ENCODE measurements around the gene G2E3.
"Not testable (repeated sequence)": the region's sequence is repeated elsewhere in the genome, so short reads cannot be mapped to it uniquely, and the experiment has no call there.

Gene G2E3

GRCh38 chr14:30603402-30603801, 44.4 kb downstream of the G2E3 start:
- DNase-seq (ENCODE audit: low read depth), result peak; percentile 23
- no peak overlapping the region for H3K4me3 ChIP-seq (ENCODE audit: low read length)
- TF ChIP-seq CTCF (IDR thresholded peaks at IDR 0.05; ENCODE audit: insufficient read depth, low read depth, low read length, missing control alignments), result no peak

- H3K4me3 ChIP-seq (ENCODE audit: low read length); DNase-seq (ENCODE audit: low read depth): not testable (repeated sequence)
Observed at GRCh38 chr14:30604696-30605095, 45.7 kb downstream of the G2E3 start.

- TF ChIP-seq CTCF (IDR thresholded peaks at IDR 0.05; ENCODE audit: insufficient read depth, low read depth, low read length, missing control alignments), result no peak
- DNase-seq (ENCODE audit: low read depth), result peak; percentile 45
Observed at GRCh38 chr14:30607156-30607780, 48.3 kb downstream of the G2E3 start.

GRCh38 chr14:30608533-30609006, 49.6 kb downstream of the G2E3 start:
- H3K4me3 ChIP-seq (ENCODE audit: low read length), result no peak overlapping the region
- peak; percentile 65 for DNase-seq (ENCODE audit: low read depth)
- TF ChIP-seq CTCF (IDR thresholded peaks at IDR 0.05; ENCODE audit: insufficient read depth, low read depth, low read length, missing control alignments), result peak; percentile 36

More at GRCh38 chr14:30607156-30607780, 48.3 kb downstream of the G2E3 start:
- H3K4me3 ChIP-seq (ENCODE audit: low read length), result no peak overlapping the region

- peak; percentile 83 for DNase-seq (ENCODE audit: low read depth)
- TF ChIP-seq CTCF (IDR thresholded peaks at IDR 0.05; ENCODE audit: insufficient read depth, low read depth, low read length, missing control alignments), result peak; percentile 25
- H3K4me3 ChIP-seq (ENCODE audit: low read length), result no peak overlapping the region
Observed at GRCh38 chr14:30610787-30611343, 51.9 kb downstream of the G2E3 start.

GRCh38 chr14:30614155-30614554, 55.2 kb downstream of the G2E3 start:
- no peak for TF ChIP-seq CTCF (IDR thresholded peaks at IDR 0.05; ENCODE audit: insufficient read depth, low read depth, low read length, missing control alignments)
- H3K4me3 ChIP-seq (ENCODE audit: low read length), result no peak overlapping the region
- DNase-seq (ENCODE audit: low read depth), result no peak

GRCh38 chr14:30620178-30620577, 61.2 kb downstream of the G2E3 start:
- H3K4me3 ChIP-seq (ENCODE audit: low read length), result no peak overlapping the region
- TF ChIP-seq CTCF (IDR thresholded peaks at IDR 0.05; ENCODE audit: insufficient read depth, low read depth, low read length, missing control alignments), result no peak

More at GRCh38 chr14:30620178-30620577, 61.2 kb downstream of the G2E3 start:
- peak; percentile 40 for DNase-seq (ENCODE audit: low read depth)

Data from epithelial cell of esophagus (primary cell).